Thoracic aorta (tissue), 2 donors: ENCODE data around the gene XYLT1. TPM values are rescaled to one million over a fixed set of nuclear protein-coding genes. Genes with fewer than 3 reads are reported as not detected.
"Not testable (repeated sequence)": the region's sequence is repeated elsewhere in the genome, so short reads cannot be mapped to it uniquely, and the experiment has no call there.

Experiments
- ATAC-seq: fragments of 150-250 bp; one replicate; pipeline ENCODE4 v1.8.0; 2017; ENCODE audit warnings: low read depth; ENCODE audit not compliant: insufficient number of reproducible peaks, low FRiP score
- DNase-seq: peaks from one replicate; pipeline ENCODE4 v3.0.0-alpha.2; 2020; ENCODE audit warnings: low spot score
- H3K27ac ChIP-seq, 2 donors: fragments of 200-600 bp; sonication (generic); 1 replicate in 1 of 2; 2 replicates in 1 of 2; pipeline ENCODE4 v1.5.1; 2016; ENCODE audit warnings: mild to moderate bottlenecking in 2 of 2, moderate library complexity in 2 of 2
- H3K27me3 ChIP-seq: fragments of 200-600 bp; sonication (generic); replicated peaks from 2 replicates; pipeline ENCODE4 v1.6.0; 2016; ENCODE audit warnings: mild to moderate bottlenecking; ENCODE audit not compliant: insufficient read depth
- H3K36me3 ChIP-seq: fragments of 200-600 bp; sonication (generic); one replicate; pipeline ENCODE4 v1.5.1; 2016
- H3K4me1 ChIP-seq, 2 donors: fragments of 200-600 bp; sonication (generic); 1 replicate in 1 of 2; 2 replicates in 1 of 2; pipeline versions ENCODE4 v1.5.1 to v1.6.0; 2016; ENCODE audit warnings: low read depth in 2 of 2, mild to moderate bottlenecking in 1 of 2; ENCODE audit not compliant: control insufficient read depth in 1 of 2
- H3K4me3 ChIP-seq: fragments of 200-600 bp; sonication (generic); 2 replicates; pipeline ENCODE4 v1.5.1; 2016; ENCODE audit warnings: mild to moderate bottlenecking
- H3K9me3 ChIP-seq: fragments of 200-600 bp; sonication (generic); 2 replicates; pipeline ENCODE4 v1.5.1; 2016
- CTCF ChIP-seq: fragments of 200-600 bp; sonication (generic); IDR thresholded peaks from one replicate; pipeline ENCODE4 v1.5.1; 2019; ENCODE audit warnings: antibody characterized with exemption
- total RNA-seq, 2 donors: library from RNA; depleted of rRNA; stranded (reverse); fragments of >200 nt; gene quantifications; one replicate each; pipeline versions ENCODE4 v1.1.0 to v1.2.3, GENCODE V29; 2016

XYLT1 gene
- total RNA-seq, 2 donors from 2014 or later, result 13.1 to 22.5 TPM

GRCh38 chr16:17307504-17307903, 163.3 kb downstream of the XYLT1 start:
- H3K4me3 ChIP-seq, result no peak overlapping the region
- H3K36me3 ChIP-seq, result no peaks in the 10 kb centered on the region
- no peak for DNase-seq
- no peaks in the 10 kb centered on the region for H3K27me3 ChIP-seq
- H3K9me3 ChIP-seq, result no peaks in the 10 kb centered on the region
- ATAC-seq, result no peak
- H3K4me1 ChIP-seq, result peaks cover 0 to 17% of the 10 kb centered on the region in 2 donors
- no peak overlapping the region for H3K27ac ChIP-seq
- no peak for TF ChIP-seq CTCF

DNA sequence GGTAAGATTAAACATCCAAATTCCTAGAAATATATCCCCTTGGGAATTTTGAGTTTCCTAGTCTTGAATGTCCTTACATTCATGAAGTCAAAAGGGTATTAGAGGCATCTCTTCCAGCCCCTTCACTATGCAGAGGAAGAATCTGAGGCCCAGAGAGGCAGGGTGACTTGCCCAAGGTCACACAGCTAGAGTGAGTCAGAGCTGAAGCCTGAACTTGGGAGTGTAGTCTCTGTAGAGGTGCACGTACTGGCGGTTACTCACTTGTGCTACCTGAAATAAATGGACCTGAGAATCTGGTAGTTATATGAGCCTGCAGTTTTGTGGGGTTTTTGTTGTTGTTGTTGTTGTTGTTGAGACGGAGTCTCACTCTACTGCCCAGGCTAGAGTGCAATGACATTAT, 164.0 kb downstream of the XYLT1 start:
- TF ChIP-seq CTCF, result no peak
- Histone ChIP-seq H3K9me3 (no peaks in the 10 kb centered on the region), H3K4me1 (peaks cover 0 to 12% of the 10 kb centered on the region in 2 donors), H3K4me3 (no peak overlapping the region), H3K27ac (no peak overlapping the region), H3K27me3 (no peaks in the 10 kb centered on the region), H3K36me3 (no peaks in the 10 kb centered on the region)
- DNase-seq (no peak), ATAC-seq (no peak)

GRCh38 chr16:17306211-17306610, 164.5 kb downstream of the XYLT1 start:
- H3K27me3 ChIP-seq, ATAC-seq, H3K36me3 ChIP-seq, H3K4me3 ChIP-seq, H3K27ac ChIP-seq, DNase-seq, H3K9me3 ChIP-seq: not testable (repeated sequence)
- H3K4me1 ChIP-seq, result peaks cover 0 to 11% of the 10 kb centered on the region in 2 donors

GRCh38 chr16:17305694-17306093, 165.1 kb downstream of the XYLT1 start:
- Histone ChIP-seq H3K27ac (no peak overlapping the region), H3K4me3 (no peak overlapping the region), H3K9me3 (no peaks in the 10 kb centered on the region), H3K27me3 (no peaks in the 10 kb centered on the region), H3K36me3 (no peaks in the 10 kb centered on the region), H3K4me1 (peaks cover 0 to 11% of the 10 kb centered on the region in 2 donors)
- ATAC-seq (no peak), DNase-seq (no peak)
- no peak for TF ChIP-seq CTCF

GRCh38 chr16:17304491-17305119, 166.2 kb downstream of the XYLT1 start:
- Histone ChIP-seq H3K27ac (peak overlapping the region; percentile 23 to 29), H3K36me3 (no peaks in the 10 kb centered on the region), H3K27me3 (no peaks in the 10 kb centered on the region), H3K4me3 (no peak overlapping the region), H3K9me3 (no peaks in the 10 kb centered on the region), H3K4me1 (peaks cover 0 to 11% of the 10 kb centered on the region in 2 donors)
- ATAC-seq (no peak), DNase-seq (no peak)
- TF ChIP-seq CTCF, result no peak

- H3K36me3 ChIP-seq, result no peaks in the 10 kb centered on the region
- peak overlapping the region; percentile 23 to 29 for H3K27ac ChIP-seq
- DNase-seq (no peak), ATAC-seq (no peak)
- no peak for TF ChIP-seq CTCF
- no peaks in the 10 kb centered on the region for H3K9me3 ChIP-seq
- peaks cover 0 to 11% of the 10 kb centered on the region in 2 donors for H3K4me1 ChIP-seq
- H3K27me3 ChIP-seq, result no peaks in the 10 kb centered on the region
- no peak overlapping the region for H3K4me3 ChIP-seq
These were observed 166.7 kb downstream of the XYLT1 start for GRCh38 chr16:17304106-17304490.
